GM12878 (cell line): ENCODE data around the gene ELAVL3. TPM values are rescaled to one million over a fixed set of nuclear protein-coding genes. Genes with fewer than 3 reads are reported as not detected.

ENCODE experiments used
- ATAC-seq: fragments of 200-7000 bp; cut with Tn5 transposase; 3 replicates; pipeline ENCODE4 v1.9.1; 2020; ENCODE audit warnings: mild to moderate bottlenecking, moderate library complexity
- BruUV-seq: library from RNA; stranded (reverse); fragments of 400-500 nt; replicated peaks from 2 replicates; lab custom pipeline; 2021; lab: Mats Ljungman, UMichigan
- CTCF ChIA-PET: fragments of 300-600 bp; sonication (Branson Sonifier 250); formaldehyde crosslinking; extraction: SDS; loops from one replicate; lab custom pipeline; 2021; ENCODE audit warnings: inconsistent platforms; lab: Yijun Ruan, JAX
- POLR2A ChIA-PET: fragments of 350-600 bp; formaldehyde crosslinking; extraction: SDS; loops from one replicate; lab custom pipeline; 2021; ENCODE audit warnings: inconsistent platforms; lab: Charles Lee
- RAD21 ChIA-PET: fragments of 300-600 bp; sonication (Branson Sonifier 250); formaldehyde crosslinking; loops from one replicate; lab custom pipeline; 2023; ENCODE audit warnings: antibody characterized with exemption; ENCODE audit not compliant: unreplicated experiment; lab: Charles Lee
- SMC1A ChIA-PET: fragments of 300-600 bp; sonication (Branson Sonifier 250); formaldehyde crosslinking; loops from one replicate; lab custom pipeline; 2023; ENCODE audit not compliant: unreplicated experiment, uncharacterized antibody; lab: Charles Lee
- DNase-seq: peaks from one replicate; pipeline ENCODE4 v3.0.0-alpha.2; 2011; ENCODE audit warnings: low read depth, low spot score
- FAIRE-seq: peaks from 3 replicates; lab custom pipeline; 2011; peaks lifted over from hg19 to GRCh38; lab: Jason Lieb, UNC
- H2AFZ ChIP-seq: 2 replicates; pipeline ENCODE4 v1.6.0; 2011; ENCODE audit warnings: low read depth, low read length, control low read depth; ENCODE audit not compliant: control insufficient read depth
- H3K27ac ChIP-seq: 2 replicates; pipeline ENCODE4 v1.5.1; 2011; ENCODE audit warnings: control low read depth; ENCODE audit not compliant: control insufficient read depth, insufficient read depth
- H3K27me3 ChIP-seq, 2 experiments: replicated peaks in 1 of 2; 2 replicates each; pipeline versions ENCODE4 v1.6.0 to v1.6.1; 2011; ENCODE audit warnings: low read length in 1 of 2; ENCODE audit not compliant: control insufficient read depth in 2 of 2, insufficient read depth in 2 of 2
- H3K36me3 ChIP-seq, 2 experiments: 2 replicates each; pipeline ENCODE4 v1.5.1; 2011; ENCODE audit warnings: low read length in 1 of 2; ENCODE audit not compliant: control insufficient read depth in 2 of 2, insufficient read depth in 2 of 2
- H3K4me1 ChIP-seq: 2 replicates; pipeline ENCODE4 v1.6.1; 2011; ENCODE audit warnings: mild to moderate bottlenecking, low read length, moderate library complexity, mixed read lengths; ENCODE audit not compliant: control insufficient read depth, insufficient read depth
- H3K4me2 ChIP-seq: 2 replicates; pipeline ENCODE4 v1.6.0; 2011; ENCODE audit warnings: control low read depth; ENCODE audit not compliant: control insufficient read depth, insufficient read depth
- H3K4me3 ChIP-seq: fragments of 200-600 bp; sonication (generic); 2 replicates; pipeline ENCODE4 v1.5.1; 2016
- H3K79me2 ChIP-seq: 2 replicates; pipeline ENCODE4 v1.6.0; 2011; ENCODE audit warnings: low read length; ENCODE audit not compliant: control insufficient read depth, insufficient read depth
- H3K9ac ChIP-seq: 2 replicates; pipeline ENCODE4 v1.8.0; 2011; ENCODE audit warnings: low read length, control low read depth, mixed read lengths; ENCODE audit not compliant: control insufficient read depth, insufficient read depth
- H3K9me3 ChIP-seq: replicated peaks from 3 replicates; pipeline ENCODE4 v1.5.1; 2011; ENCODE audit warnings: mild to moderate bottlenecking, low read length; ENCODE audit not compliant: control insufficient read depth, insufficient read depth
- H4K20me1 ChIP-seq: 2 replicates; pipeline ENCODE4 v1.6.0; 2011; ENCODE audit not compliant: control insufficient read depth, insufficient read depth
- IRF3 ChIP-seq: fragments of 450-650 bp; IDR thresholded peaks from 2 replicates; pipeline ENCODE4 v1.6.1; 2014; ENCODE audit warnings: mild to moderate bottlenecking
- MEF2B ChIP-seq: fragments of 450-650 bp; IDR thresholded peaks from 2 replicates; pipeline ENCODE4 v1.6.1; 2018; ENCODE audit warnings: mild to moderate bottlenecking, moderate library complexity; ENCODE audit not compliant: partially characterized antibody, poor library complexity, severe bottlenecking
- RBBP5 ChIP-seq: fragments of 200-600 bp; sonication (generic); conservative IDR thresholded peaks from 2 replicates; pipeline ENCODE4 v1.6.1; 2016
- TCF3 ChIP-seq: IDR thresholded peaks from 2 replicates; pipeline ENCODE4 v1.6.1; 2012; ENCODE audit warnings: low read depth, mild to moderate bottlenecking, low read length, borderline replicate concordance; ENCODE audit not compliant: insufficient read depth
- WGBS: methylation state at CpG from one replicate; pipeline ENCODE4 v1.1.6; 2016; ENCODE audit warnings: low lambda C conversion rate; ENCODE audit not compliant: insufficient replicate concordance, insufficient coverage; ENCODE audit errors: missing lambda C conversion rate; 5-methylcytosine and 5-hydroxymethylcytosine counted together
- in situ Hi-C: fragments of 300-500 bp; cut with MboI; formaldehyde crosslinking; loops from 9 replicates; pipeline ENCODE4 v1.14.3; 2018; ENCODE audit warnings: mixed read lengths
- intact Hi-C: fragments of 100-400 bp; cut with micrococcal nuclease; formaldehyde crosslinking; loops from one replicate; pipeline ENCODE4 v1.14.2; 2022; ENCODE audit not compliant: unreplicated experiment
- polyA plus RNA-seq, 11 experiments: library from polyadenylated mRNA; depleted of rRNA in 4 of 11; unstranded in 6 of 11; stranded (reverse) in 5 of 11; fragments of >200 nt; fragmentation: Nextera tagmentation in 4 of 11; fragmentation: Illumina TruSeq in 1 of 11; extraction: Ambion mirVana in 4 of 11; extraction: Trizol in 1 of 11; gene quantifications; 1 replicate in 1 of 11; 2 replicates in 10 of 11; pipeline versions ENCODE4 v1.2.1 to v1.2.3, GENCODE V29; 2011 to 2016; ENCODE audit warnings: inconsistent platforms in 2 of 11, missing spikeins in 2 of 11, low read depth in 1 of 11
- total RNA-seq, 4 experiments: library from RNA; depleted of rRNA in 3 of 4; stranded (reverse); fragments of >200 nt in 3 of 4; fragmentation: Illumina TruSeq in 1 of 4; extraction: Trizol in 1 of 4; gene quantifications; 2 replicates each; pipeline versions ENCODE4 v1.2.1 to v1.2.3, GENCODE V29; 2013 to 2021

Gene ELAVL3
- total and polyA plus RNA-seq, 10 of the 15 experiments (the other 5 are each of a cell fraction or from before 2014, with no cell fraction given) = under 0.01 to 0.05 (median 0.01) TPM; not detected in 7

- no peak for FAIRE-seq
- no peak for TF ChIP-seq MEF2B
- Histone ChIP-seq H4K20me1 (no peaks in the 10 kb centered on the region), H3K27ac (no peak overlapping the region), H3K4me2 (no peak overlapping the region), H3K36me3 (no peaks in the 10 kb centered on the region), H3K4me1 (no peaks in the 10 kb centered on the region; the same call in 1 of the 2 replicates), H3K9ac (no peak overlapping the region), H3K9me3 (no peaks in the 10 kb centered on the region), H3K79me2 (no peaks in the 10 kb centered on the region), H3K4me3 (no peak overlapping the region), H3K27me3 (no peaks in the 10 kb centered on the region), H2AFZ (no peak overlapping the region)
- RAD21 ChIA-PET = no interaction called here
- in situ Hi-C loops (no loop called here), intact Hi-C loops (no loop called here)
- WGBS = 23% methylated on average over 12 of the region's 12 CpGs
- no peak for DNase-seq
- BruUV-seq = no TSS peak
- ATAC-seq = 0 out of 3 replicates have a peak, but pooled peaks have one; percentile 14
- CTCF ChIA-PET = no interaction called here
- SMC1A ChIA-PET = no interaction called here
- POLR2A ChIA-PET = interaction anchor here (0.6 to 0.7 kb wide), 2 partner anchors 9 to 134 kb away, joined by 3 to 4 read pairs; no protein-coding TSS in a partner anchor
Observed at GRCh38 chr19:11463391-11463790, 17.5 kb downstream of the ELAVL3 start.

- Histone ChIP-seq H3K27ac (no peak overlapping the region), H3K9me3 (no peaks in the 10 kb centered on the region), H3K4me3 (no peak overlapping the region), H4K20me1 (no peaks in the 10 kb centered on the region), H3K4me2 (no peak overlapping the region), H3K9ac (no peak overlapping the region), H3K4me1 (no peaks in the 10 kb centered on the region; the same call in 1 of the 2 replicates), H3K36me3 (no peaks in the 10 kb centered on the region), H3K79me2 (no peaks in the 10 kb centered on the region), H2AFZ (no peak overlapping the region), H3K27me3 (no peaks in the 10 kb centered on the region)
- no TSS peak for BruUV-seq
- in situ Hi-C loops = no loop called here
- TF ChIP-seq TCF3 (no peak), IRF3 (no peak), RBBP5 (no peak)
- FAIRE-seq = no peak
- ChIA-PET RAD21 (interaction anchor here (0.7 kb wide), 1 partner anchor 25 kb away, joined by 3 read pairs; no protein-coding TSS in a partner anchor), CTCF (interaction anchor here (0.6 to 1.6 kb wide), 3 partner anchors 10 to 78 kb away, joined by 3 to 5 read pairs (median 3); no protein-coding TSS in a partner anchor), SMC1A (no interaction called here), POLR2A (no interaction called here)
- ATAC-seq = no peak
- no peak for DNase-seq
- 44% methylated on average over 2 of the region's 2 CpGs for WGBS
- intact Hi-C loops = no loop called here
Observed at GRCh38 chr19:11461453-11461852, 19.4 kb downstream of the ELAVL3 start.
